PC-3 (cell line): Measurements from ENCODE around the gene SF3A2.

ENCODE experiments used
- EZH2 ChIP-seq: fragments of 300-600 bp; sonication (generic); IDR thresholded peaks from one replicate; pipeline ENCODE4 v1.6.1; 2017; ENCODE audit warnings: antibody characterized with exemption, mild to moderate bottlenecking, low read length; ENCODE audit not compliant: unreplicated experiment
- EZH2phosphoT487 ChIP-seq: fragments of 300-600 bp; sonication (generic); IDR thresholded peaks from 2 replicates; pipeline ENCODE4 v1.6.1; 2018; ENCODE audit warnings: mild to moderate bottlenecking, antibody characterized with exemption, low read length, borderline replicate concordance
- TF ChIP-seq, protein P1 (sequence below): fragments of 300-600 bp; sonication (generic); conservative IDR thresholded peaks from 2 replicates; pipeline ENCODE4 v1.5.1; 2017; ENCODE audit warnings: antibody characterized with exemption, low read depth, mild to moderate bottlenecking, low read length

DNA sequence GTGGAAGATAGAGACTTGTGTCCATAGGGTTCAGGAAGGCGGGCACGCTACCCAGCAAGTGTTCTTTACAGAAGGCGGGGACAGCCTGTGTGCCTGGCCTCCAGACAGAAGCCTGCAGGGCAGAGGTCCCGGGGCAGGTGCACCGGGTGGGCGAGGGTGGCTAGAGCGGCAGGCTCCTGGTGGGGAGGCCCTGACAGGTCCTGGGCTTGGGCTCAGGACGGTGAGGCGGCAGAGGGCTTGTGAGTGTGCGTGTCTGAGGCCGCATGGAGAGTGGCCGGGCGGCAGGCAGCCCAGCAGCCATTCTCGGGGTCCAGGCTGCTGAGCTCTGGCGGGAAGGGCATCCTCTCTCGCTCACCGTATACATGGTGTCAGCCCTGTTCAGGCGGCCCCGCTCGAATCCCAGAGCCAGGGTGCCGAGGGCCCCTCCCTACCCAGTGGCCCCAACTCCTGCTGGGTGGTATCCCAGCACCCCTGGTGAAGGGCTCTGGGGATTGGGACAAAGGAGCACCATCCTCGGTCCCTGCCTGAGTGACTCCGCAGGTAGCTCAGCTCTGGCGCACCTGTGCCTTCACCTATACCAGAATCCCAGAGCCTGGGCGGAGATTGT is 9.5 kb downstream of the SF3A2 start:
- TF ChIP-seq, protein P1, sequence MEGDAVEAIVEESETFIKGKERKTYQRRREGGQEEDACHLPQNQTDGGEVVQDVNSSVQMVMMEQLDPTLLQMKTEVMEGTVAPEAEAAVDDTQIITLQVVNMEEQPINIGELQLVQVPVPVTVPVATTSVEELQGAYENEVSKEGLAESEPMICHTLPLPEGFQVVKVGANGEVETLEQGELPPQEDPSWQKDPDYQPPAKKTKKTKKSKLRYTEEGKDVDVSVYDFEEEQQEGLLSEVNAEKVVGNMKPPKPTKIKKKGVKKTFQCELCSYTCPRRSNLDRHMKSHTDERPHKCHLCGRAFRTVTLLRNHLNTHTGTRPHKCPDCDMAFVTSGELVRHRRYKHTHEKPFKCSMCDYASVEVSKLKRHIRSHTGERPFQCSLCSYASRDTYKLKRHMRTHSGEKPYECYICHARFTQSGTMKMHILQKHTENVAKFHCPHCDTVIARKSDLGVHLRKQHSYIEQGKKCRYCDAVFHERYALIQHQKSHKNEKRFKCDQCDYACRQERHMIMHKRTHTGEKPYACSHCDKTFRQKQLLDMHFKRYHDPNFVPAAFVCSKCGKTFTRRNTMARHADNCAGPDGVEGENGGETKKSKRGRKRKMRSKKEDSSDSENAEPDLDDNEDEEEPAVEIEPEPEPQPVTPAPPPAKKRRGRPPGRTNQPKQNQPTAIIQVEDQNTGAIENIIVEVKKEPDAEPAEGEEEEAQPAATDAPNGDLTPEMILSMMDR = no peak
- TF ChIP-seq EZH2phosphoT487 (no peak), EZH2 (no peak)
